ENCODE data around the gene NFATC1.

DNA sequence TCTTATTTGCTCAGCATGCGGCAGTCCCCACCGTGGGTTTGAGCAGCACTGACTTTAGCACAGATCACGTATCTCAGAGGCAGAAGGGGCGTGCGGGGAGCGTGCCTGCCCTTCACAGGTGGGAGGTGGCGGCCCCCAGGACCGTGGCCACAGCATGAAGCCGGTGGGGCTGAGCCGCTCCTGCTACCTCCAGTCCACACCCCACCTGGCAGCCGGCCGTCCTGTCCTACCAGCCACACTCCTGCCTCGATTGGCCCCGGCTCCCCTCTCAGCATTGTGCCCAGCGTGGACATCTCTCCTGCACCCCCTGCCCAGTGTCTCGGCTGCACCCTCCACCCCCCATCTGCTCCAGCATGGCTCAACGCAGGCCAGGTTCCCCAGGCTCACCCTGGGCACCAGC lies 73.6 kb downstream of the NFATC1 start:
- TF ChIP-seq RAD21 (conservative IDR thresholded peaks at IDR 0.05) (no peak), CTCF (IDR thresholded peaks at IDR 0.05; ENCODE audit: poor library complexity, severe bottlenecking) (no peak), MXI1 (conservative IDR thresholded peaks at IDR 0.05; ENCODE audit: poor library complexity, severe bottlenecking) (no peak), EZH2 (IDR thresholded peaks at IDR 0.05; ENCODE audit: borderline replicate concordance, insufficient read depth, low read length, poor library complexity, severe bottlenecking) (no peak)
